ENCODE measurements around the gene SORCS2.

The SORCS2 gene

GRCh38 chr4:7539186-7539585 is 346.8 kb downstream of the SORCS2 start:
- H3K4me1 ChIP-seq (ENCODE audit: control insufficient read depth, insufficient read depth, low read length) = no peaks in the 10 kb centered on the region
- H3K9me3 ChIP-seq (ENCODE audit: control insufficient read depth in 2 of 2, low read length in 2 of 2) = peaks cover 0 to 4% of the 10 kb centered on the region in 2 donors
- no peak overlapping the region for H3K27ac ChIP-seq (ENCODE audit: low read length)
- H3K4me3 ChIP-seq (ENCODE audit: low read length in 2 of 2) = no peak overlapping the region
- no peaks in the 10 kb centered on the region for H3K27me3 ChIP-seq (ENCODE audit: control insufficient read depth in 1 of 2, insufficient read depth in 2 of 2, low read length in 2 of 2)
- H3K9ac ChIP-seq (ENCODE audit: low read length in 2 of 2) = no peak overlapping the region
- no peaks in the 10 kb centered on the region for H3K36me3 ChIP-seq (ENCODE audit: control insufficient read depth in 2 of 2, insufficient read depth in 2 of 2, low read length in 2 of 2)

DNA sequence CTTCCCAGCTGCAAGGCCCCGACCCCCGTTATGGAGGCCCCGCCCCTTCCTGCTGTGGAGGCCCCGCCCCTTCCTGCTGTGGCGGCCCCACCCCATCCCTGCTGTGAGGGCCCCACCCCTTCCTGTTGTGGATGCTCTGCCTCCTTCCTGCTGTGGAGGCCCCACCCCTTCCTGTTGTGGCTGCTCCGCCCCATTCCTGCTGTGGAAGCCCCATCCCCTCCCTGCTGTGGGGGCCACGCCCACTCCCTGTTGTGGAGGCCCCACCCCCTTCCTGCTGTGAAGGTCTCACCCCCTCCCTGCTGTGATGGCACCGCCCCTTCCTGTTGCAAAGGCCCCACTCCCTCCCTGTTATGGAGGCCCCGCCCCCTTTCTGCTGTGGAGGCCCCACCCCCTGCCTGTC is 347.3 kb downstream of the SORCS2 start:
- no peak overlapping the region for H3K27ac ChIP-seq (ENCODE audit: low read length)
- no peaks in the 10 kb centered on the region for H3K27me3 ChIP-seq (ENCODE audit: control insufficient read depth in 1 of 2, insufficient read depth in 2 of 2, low read length in 2 of 2)
- peaks cover 0 to 4% of the 10 kb centered on the region in 2 donors for H3K9me3 ChIP-seq (ENCODE audit: control insufficient read depth in 2 of 2, low read length in 2 of 2)
- no peaks in the 10 kb centered on the region for H3K4me1 ChIP-seq (ENCODE audit: control insufficient read depth, insufficient read depth, low read length)
- no peaks in the 10 kb centered on the region for H3K36me3 ChIP-seq (ENCODE audit: control insufficient read depth in 2 of 2, insufficient read depth in 2 of 2, low read length in 2 of 2)
- no peak overlapping the region for H3K4me3 ChIP-seq (ENCODE audit: low read length in 2 of 2)
- no peak overlapping the region for H3K9ac ChIP-seq (ENCODE audit: low read length in 2 of 2)

GRCh38 chr4:7540206-7540605 is 347.9 kb downstream of the SORCS2 start:
- H3K27me3 ChIP-seq (ENCODE audit: control insufficient read depth in 1 of 2, insufficient read depth in 2 of 2, low read length in 2 of 2) = no peaks in the 10 kb centered on the region
- H3K36me3 ChIP-seq (ENCODE audit: control insufficient read depth in 2 of 2, insufficient read depth in 2 of 2, low read length in 2 of 2) = no peaks in the 10 kb centered on the region
- H3K27ac ChIP-seq (ENCODE audit: low read length) = no peak overlapping the region
- H3K9ac ChIP-seq (ENCODE audit: low read length in 2 of 2) = no peak overlapping the region
- H3K4me3 ChIP-seq (ENCODE audit: low read length in 2 of 2) = no peak overlapping the region
- H3K4me1 ChIP-seq (ENCODE audit: control insufficient read depth, insufficient read depth, low read length) = no peaks in the 10 kb centered on the region
- H3K9me3 ChIP-seq (ENCODE audit: control insufficient read depth in 2 of 2, low read length in 2 of 2) = no peaks in the 10 kb centered on the region

GRCh38 chr4:7540654-7541413 is 348.5 kb downstream of the SORCS2 start:
- no peaks in the 10 kb centered on the region for H3K27me3 ChIP-seq (ENCODE audit: control insufficient read depth in 1 of 2, insufficient read depth in 2 of 2, low read length in 2 of 2)
- H3K36me3 ChIP-seq (ENCODE audit: control insufficient read depth in 2 of 2, insufficient read depth in 2 of 2, low read length in 2 of 2) = no peaks in the 10 kb centered on the region
- H3K27ac ChIP-seq (ENCODE audit: low read length) = no peak overlapping the region
- H3K9ac ChIP-seq (ENCODE audit: low read length in 2 of 2) = no peak overlapping the region
- H3K4me3 ChIP-seq (ENCODE audit: low read length in 2 of 2) = no peak overlapping the region
- no peaks in the 10 kb centered on the region for H3K4me1 ChIP-seq (ENCODE audit: control insufficient read depth, insufficient read depth, low read length)
- no peaks in the 10 kb centered on the region for H3K9me3 ChIP-seq (ENCODE audit: control insufficient read depth in 2 of 2, low read length in 2 of 2)

GRCh38 chr4:7541414-7541810 is 349.1 kb downstream of the SORCS2 start:
- no peaks in the 10 kb centered on the region for H3K4me1 ChIP-seq (ENCODE audit: control insufficient read depth, insufficient read depth, low read length)
- no peaks in the 10 kb centered on the region for H3K27me3 ChIP-seq (ENCODE audit: control insufficient read depth in 1 of 2, insufficient read depth in 2 of 2, low read length in 2 of 2)
- H3K36me3 ChIP-seq (ENCODE audit: control insufficient read depth in 2 of 2, insufficient read depth in 2 of 2, low read length in 2 of 2) = no peaks in the 10 kb centered on the region
- no peak overlapping the region for H3K9ac ChIP-seq (ENCODE audit: low read length in 2 of 2)
- no peak overlapping the region for H3K4me3 ChIP-seq (ENCODE audit: low read length in 2 of 2)
- H3K9me3 ChIP-seq (ENCODE audit: control insufficient read depth in 2 of 2, low read length in 2 of 2) = no peaks in the 10 kb centered on the region
- H3K27ac ChIP-seq (ENCODE audit: low read length) = no peak overlapping the region

DNA sequence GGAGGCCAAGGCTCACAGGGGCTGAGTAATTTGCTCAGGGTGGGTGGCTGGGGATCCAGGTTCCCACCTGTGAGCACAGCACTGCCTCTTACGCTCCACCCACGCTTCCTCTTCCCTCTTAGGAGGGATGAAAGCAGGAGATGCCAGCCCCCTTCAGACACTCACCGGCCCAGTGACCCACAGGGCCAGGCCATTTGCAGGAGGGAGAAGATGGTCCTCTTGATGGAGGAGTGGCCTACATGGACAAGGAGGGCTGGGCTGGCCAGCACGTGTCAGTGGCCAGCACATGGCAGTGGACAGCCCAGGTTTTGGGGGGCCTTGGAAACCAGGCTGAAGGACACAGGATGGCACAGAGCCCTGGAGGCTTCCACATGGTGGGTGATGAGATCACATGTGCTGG is 350.4 kb downstream of the SORCS2 start:
- Histone ChIP-seq H3K27ac (ENCODE audit: low read length) (no peak overlapping the region), H3K4me1 (ENCODE audit: control insufficient read depth, insufficient read depth, low read length) (peaks cover 3% of the 10 kb centered on the region), H3K9ac (ENCODE audit: low read length in 2 of 2) (no peak overlapping the region), H3K36me3 (ENCODE audit: control insufficient read depth in 2 of 2, insufficient read depth in 2 of 2, low read length in 2 of 2) (no peaks in the 10 kb centered on the region), H3K4me3 (ENCODE audit: low read length in 2 of 2) (no peak overlapping the region), H3K9me3 (ENCODE audit: control insufficient read depth in 2 of 2, low read length in 2 of 2) (no peaks in the 10 kb centered on the region), H3K27me3 (ENCODE audit: control insufficient read depth in 1 of 2, insufficient read depth in 2 of 2, low read length in 2 of 2) (no peaks in the 10 kb centered on the region)

DNA sequence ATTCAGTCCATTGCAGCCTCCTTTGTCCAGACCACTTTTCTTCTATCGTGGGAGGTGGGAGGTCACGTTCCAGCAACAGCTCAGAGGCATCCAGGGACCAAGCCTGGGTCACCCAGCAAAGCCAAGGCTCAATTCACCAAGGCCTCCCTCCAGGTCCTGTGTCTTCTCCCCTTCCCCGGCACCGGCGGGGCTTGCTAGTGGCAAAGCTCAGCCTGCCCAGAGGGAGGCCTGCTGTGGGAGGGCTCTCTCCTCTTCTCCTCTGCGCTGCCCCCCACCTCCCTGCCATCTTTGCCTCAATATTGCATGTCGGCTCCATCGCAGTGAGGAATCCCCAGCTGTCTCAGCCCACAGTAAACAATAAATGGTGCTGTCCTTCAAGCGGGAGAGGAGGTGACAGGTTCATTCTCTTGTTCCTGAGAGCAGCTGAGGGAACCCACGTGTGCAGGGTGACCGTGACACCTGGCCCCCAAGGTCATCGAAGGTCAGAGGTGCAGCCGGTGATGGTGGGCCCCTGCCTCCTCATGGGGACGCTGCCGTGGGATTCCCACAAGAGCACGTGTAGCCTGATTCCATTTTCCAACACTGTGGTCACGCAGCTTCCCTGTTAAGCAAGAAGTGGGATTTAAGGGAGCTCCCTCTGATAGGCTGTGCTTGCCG is 353.9 kb downstream of the SORCS2 start:
- H3K9ac ChIP-seq (ENCODE audit: low read length in 2 of 2) = no peak overlapping the region
- H3K9me3 ChIP-seq (ENCODE audit: control insufficient read depth in 2 of 2, low read length in 2 of 2) = peaks cover 0 to 4% of the 10 kb centered on the region in 2 donors
- no peaks in the 10 kb centered on the region for H3K36me3 ChIP-seq (ENCODE audit: control insufficient read depth in 2 of 2, insufficient read depth in 2 of 2, low read length in 2 of 2)
- no peaks in the 10 kb centered on the region for H3K27me3 ChIP-seq (ENCODE audit: control insufficient read depth in 1 of 2, insufficient read depth in 2 of 2, low read length in 2 of 2)
- peaks cover 3% of the 10 kb centered on the region for H3K4me1 ChIP-seq (ENCODE audit: control insufficient read depth, insufficient read depth, low read length)
- no peak overlapping the region for H3K27ac ChIP-seq (ENCODE audit: low read length)
- no peak overlapping the region for H3K4me3 ChIP-seq (ENCODE audit: low read length in 2 of 2)

DNA sequence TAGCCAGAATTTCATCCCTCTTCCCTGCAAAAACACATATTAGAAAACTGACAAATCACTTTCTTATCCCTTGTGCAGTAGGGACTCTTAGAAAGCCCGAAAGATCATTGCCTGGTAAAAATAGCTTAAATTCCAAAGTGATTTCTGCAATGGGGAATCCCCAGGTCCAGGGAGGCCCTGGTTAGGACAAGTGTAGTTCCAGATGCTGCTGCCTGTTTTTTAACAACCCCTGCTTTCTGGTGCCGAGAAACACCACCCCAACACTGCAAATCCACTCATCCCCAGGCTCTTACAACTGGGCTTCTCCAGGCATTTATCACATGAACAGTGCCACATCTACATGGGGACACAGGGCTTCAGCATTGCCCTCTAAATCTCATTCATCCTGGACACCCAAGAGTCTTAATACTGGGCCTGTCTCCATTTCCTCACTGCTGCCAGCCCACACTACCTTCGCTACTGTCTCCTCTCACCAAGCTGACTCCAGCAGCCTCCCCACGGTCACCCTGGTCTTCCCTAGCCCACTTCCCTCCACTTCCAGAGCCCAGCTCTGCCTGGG is 354.6 kb downstream of the SORCS2 start:
- Histone ChIP-seq H3K9me3 (ENCODE audit: control insufficient read depth in 2 of 2, low read length in 2 of 2) (peaks cover 3 to 6% of the 10 kb centered on the region in 2 donors), H3K4me3 (ENCODE audit: low read length in 2 of 2) (no peak overlapping the region), H3K36me3 (ENCODE audit: control insufficient read depth in 2 of 2, insufficient read depth in 2 of 2, low read length in 2 of 2) (no peaks in the 10 kb centered on the region), H3K27ac (ENCODE audit: low read length) (no peak overlapping the region), H3K9ac (ENCODE audit: low read length in 2 of 2) (no peak overlapping the region), H3K27me3 (ENCODE audit: control insufficient read depth in 1 of 2, insufficient read depth in 2 of 2, low read length in 2 of 2) (no peaks in the 10 kb centered on the region), H3K4me1 (ENCODE audit: control insufficient read depth, insufficient read depth, low read length) (peaks cover 3% of the 10 kb centered on the region)

DNA sequence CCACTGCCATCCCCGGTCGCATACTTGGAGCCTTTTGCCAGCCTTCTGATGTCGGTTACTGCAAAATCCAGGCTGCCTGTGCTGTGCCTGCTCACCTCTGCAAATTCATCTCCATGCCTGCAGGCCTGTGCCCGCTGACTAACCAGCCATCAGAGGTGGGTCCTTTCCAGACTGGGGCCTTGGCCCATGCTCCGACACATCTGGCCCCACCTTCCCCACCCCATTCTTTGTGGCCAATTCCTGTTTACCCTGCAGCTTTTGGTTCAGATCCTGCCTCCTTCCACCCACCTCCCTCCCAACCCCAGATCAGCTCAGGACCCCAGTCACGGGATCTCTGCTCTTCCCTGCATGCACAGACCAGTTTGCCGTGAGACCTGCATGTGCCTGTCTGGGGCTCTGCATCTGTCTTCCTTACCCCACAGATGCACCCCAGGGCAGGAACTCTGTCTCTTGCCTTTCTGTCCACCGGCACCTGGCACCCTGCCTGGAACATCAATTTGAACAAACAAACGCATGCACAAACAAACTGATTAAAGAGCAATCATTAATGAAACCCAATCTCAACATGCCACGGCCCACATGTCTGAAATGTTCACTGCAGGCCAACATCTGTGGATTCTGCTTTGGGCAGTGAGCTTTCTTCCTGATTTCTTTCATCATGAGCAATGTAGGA is 355.2 kb downstream of the SORCS2 start:
- peaks cover 7 to 9% of the 10 kb centered on the region in 2 donors for H3K9me3 ChIP-seq (ENCODE audit: control insufficient read depth in 2 of 2, low read length in 2 of 2)
- H3K4me3 ChIP-seq (ENCODE audit: low read length in 2 of 2) = no peak overlapping the region
- no peaks in the 10 kb centered on the region for H3K36me3 ChIP-seq (ENCODE audit: control insufficient read depth in 2 of 2, insufficient read depth in 2 of 2, low read length in 2 of 2)
- H3K9ac ChIP-seq (ENCODE audit: low read length in 2 of 2) = no peak overlapping the region
- H3K27me3 ChIP-seq (ENCODE audit: control insufficient read depth in 1 of 2, insufficient read depth in 2 of 2, low read length in 2 of 2) = no peaks in the 10 kb centered on the region
- no peak overlapping the region for H3K27ac ChIP-seq (ENCODE audit: low read length)
- peaks cover 3% of the 10 kb centered on the region for H3K4me1 ChIP-seq (ENCODE audit: control insufficient read depth, insufficient read depth, low read length)

GRCh38 chr4:7549866-7550265 is 357.5 kb downstream of the SORCS2 start:
- Histone ChIP-seq H3K27me3 (ENCODE audit: control insufficient read depth in 1 of 2, insufficient read depth in 2 of 2, low read length in 2 of 2) (no peaks in the 10 kb centered on the region), H3K9ac (ENCODE audit: low read length in 2 of 2) (no peak overlapping the region), H3K4me3 (ENCODE audit: low read length in 2 of 2) (no peak overlapping the region), H3K27ac (ENCODE audit: low read length) (no peak overlapping the region), H3K4me1 (ENCODE audit: control insufficient read depth, insufficient read depth, low read length) (peaks cover 3% of the 10 kb centered on the region), H3K36me3 (ENCODE audit: control insufficient read depth in 2 of 2, insufficient read depth in 2 of 2, low read length in 2 of 2) (no peaks in the 10 kb centered on the region), H3K9me3 (ENCODE audit: control insufficient read depth in 2 of 2, low read length in 2 of 2) (peaks cover 17 to 25% of the 10 kb centered on the region in 2 donors)

All from stomach smooth muscle (tissue), 2 donors.